IPS DF 6.9 (cell line): ENCODE measurements around the gene ALX4.

Experiments
- DNase-seq: peaks from one replicate; pipeline ENCODE4 v3.0.0-alpha.2; 2013; ENCODE audit warnings: low read depth, low spot score
- H3K27ac ChIP-seq: one replicate; pipeline ENCODE4 v1.5.1; 2013; ENCODE audit warnings: low read length, control low read depth
- H3K27me3 ChIP-seq: 2 replicates; pipeline ENCODE4 v1.6.1; 2013; ENCODE audit warnings: mild to moderate bottlenecking, low read length; ENCODE audit not compliant: control insufficient read depth, insufficient read depth
- H3K36me3 ChIP-seq: 2 replicates; pipeline ENCODE4 v1.6.1; 2013; ENCODE audit warnings: low read length; ENCODE audit not compliant: control insufficient read depth, insufficient read depth
- H3K4me1 ChIP-seq: 2 replicates; pipeline ENCODE4 v1.6.1; 2013; ENCODE audit warnings: low read length; ENCODE audit not compliant: control insufficient read depth, insufficient read depth
- H3K4me3 ChIP-seq: 2 replicates; pipeline ENCODE4 v1.5.1; 2013; ENCODE audit warnings: mild to moderate bottlenecking, low read length
- H3K9me3 ChIP-seq: 2 replicates; pipeline ENCODE4 v1.6.1; 2013; ENCODE audit warnings: low read length, inconsistent platforms; ENCODE audit not compliant: control insufficient read depth, insufficient read depth
- WGBS: extraction: QIAGEN DNeasy Blood & Tissue Kit; methylation state at CpG from one replicate; pipeline ENCODE4 v1.1.7; 2013; ENCODE audit warnings: mixed read lengths, missing lambda C conversion rate; ENCODE audit not compliant: insufficient read length, insufficient coverage; 5-methylcytosine and 5-hydroxymethylcytosine counted together

Gene ALX4

DNA sequence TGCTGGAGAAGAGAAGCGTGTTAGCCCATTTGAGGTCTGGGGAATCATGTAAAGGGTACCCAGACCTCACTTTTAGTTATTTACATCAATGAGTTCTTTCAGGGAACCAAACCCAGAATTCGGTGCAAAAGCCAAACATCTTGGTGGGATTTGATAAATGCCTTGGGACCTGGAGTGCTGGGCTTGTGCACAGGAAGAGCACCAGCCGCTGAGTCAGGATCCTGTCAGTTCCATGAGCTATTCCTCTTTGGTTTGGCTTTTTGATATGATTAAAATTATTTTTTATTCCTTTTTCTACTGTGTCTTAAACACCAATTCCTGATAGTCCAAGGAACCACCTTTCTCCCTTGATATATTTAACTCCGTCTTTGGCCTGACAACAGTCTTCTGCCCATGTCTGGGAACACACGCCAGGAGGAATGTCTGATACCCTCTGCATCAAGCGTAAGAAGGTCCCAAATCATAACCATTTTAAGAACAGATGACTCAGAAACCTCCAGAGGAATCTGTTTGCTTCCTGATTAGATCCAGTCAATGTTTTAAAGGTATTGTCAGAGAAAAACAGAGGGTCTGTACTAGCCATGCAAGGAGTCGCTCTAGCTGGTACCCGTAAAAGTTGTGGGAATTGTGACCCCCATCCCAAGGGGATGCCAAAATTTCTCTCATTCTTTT is 65.2 kb downstream of the ALX4 start:
- no peaks in the 10 kb centered on the region for H3K27me3 ChIP-seq
- no peaks in the 10 kb centered on the region for H3K36me3 ChIP-seq
- no peak overlapping the region for H3K4me3 ChIP-seq
- no peak overlapping the region for H3K27ac ChIP-seq
- DNase-seq, result no peak
- peaks cover 7% of the 10 kb centered on the region for H3K4me1 ChIP-seq
- no peaks in the 10 kb centered on the region for H3K9me3 ChIP-seq
- no CpG with 5 or more reads among the region's 8 CpGs for WGBS

DNA sequence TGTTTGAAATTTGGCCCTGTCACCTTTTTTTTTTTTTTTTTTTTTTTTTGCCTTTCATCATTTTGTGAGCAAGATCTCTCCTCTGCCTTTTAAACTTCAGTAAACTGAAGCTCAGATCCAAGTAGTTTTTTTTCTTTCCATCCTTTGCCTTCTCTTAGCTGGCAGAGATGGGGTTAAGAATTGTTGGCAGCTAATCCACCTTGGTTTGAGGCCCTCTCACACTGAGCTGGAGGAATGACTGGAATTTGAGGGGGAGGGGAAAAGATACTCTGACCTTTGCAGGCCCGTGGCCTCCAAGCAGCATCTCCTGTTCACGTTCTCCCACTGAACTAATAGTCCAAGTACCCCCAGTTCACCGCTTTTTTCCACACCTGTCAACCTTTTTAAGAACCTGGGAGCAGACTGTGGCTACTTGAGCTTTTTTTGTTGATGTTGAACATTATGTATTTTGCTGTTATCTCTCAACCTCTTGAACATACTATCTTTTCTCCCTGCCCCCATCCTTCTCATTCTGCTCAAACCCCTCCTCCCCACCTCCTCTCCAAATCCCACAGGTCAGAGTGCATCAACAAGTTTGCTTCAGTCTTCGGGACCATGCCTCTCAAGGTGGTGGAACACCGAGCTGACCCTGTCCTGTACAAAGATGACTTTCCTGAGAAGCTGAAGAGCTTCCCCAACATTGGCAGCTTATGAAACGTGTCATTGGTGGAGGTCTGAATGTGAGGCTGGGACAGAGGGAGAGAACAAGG is 66.2 kb downstream of the ALX4 start:
- H3K36me3 ChIP-seq, result no peaks in the 10 kb centered on the region
- no peaks in the 10 kb centered on the region for H3K27me3 ChIP-seq
- WGBS, result no CpG with 5 or more reads among the region's 6 CpGs
- H3K4me1 ChIP-seq, result peaks cover 7% of the 10 kb centered on the region
- peak; percentile 80 for DNase-seq
- H3K27ac ChIP-seq, result no peak overlapping the region
- no peaks in the 10 kb centered on the region for H3K9me3 ChIP-seq
- H3K4me3 ChIP-seq, result no peak overlapping the region

DNA sequence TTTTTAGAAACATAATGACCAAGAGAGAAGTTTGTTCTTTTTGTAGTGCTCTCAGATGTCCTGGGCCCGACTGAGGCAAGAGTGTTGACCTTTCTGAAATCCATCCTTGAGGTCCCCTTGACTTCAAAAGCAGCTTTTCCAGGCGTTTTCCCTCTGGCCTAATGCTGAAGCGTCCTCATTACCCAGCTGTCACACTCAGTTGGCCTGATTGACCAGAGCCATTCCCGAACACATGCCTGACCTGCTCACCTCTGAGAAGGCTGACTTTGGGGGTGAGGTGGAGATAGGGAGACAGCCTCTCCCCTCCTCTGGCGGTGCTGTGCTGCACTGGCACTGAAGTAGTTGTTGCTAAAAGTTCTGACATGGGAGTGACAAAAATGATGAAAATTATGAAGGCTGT is 66.9 kb downstream of the ALX4 start:
- H3K4me1 ChIP-seq, result peaks cover 7% of the 10 kb centered on the region
- H3K4me3 ChIP-seq, result no peak overlapping the region
- no CpG with 5 or more reads among the region's 5 CpGs for WGBS
- H3K27me3 ChIP-seq, result no peaks in the 10 kb centered on the region
- no peaks in the 10 kb centered on the region for H3K9me3 ChIP-seq
- no peaks in the 10 kb centered on the region for H3K36me3 ChIP-seq
- no peak for DNase-seq
- H3K27ac ChIP-seq, result no peak overlapping the region

DNA sequence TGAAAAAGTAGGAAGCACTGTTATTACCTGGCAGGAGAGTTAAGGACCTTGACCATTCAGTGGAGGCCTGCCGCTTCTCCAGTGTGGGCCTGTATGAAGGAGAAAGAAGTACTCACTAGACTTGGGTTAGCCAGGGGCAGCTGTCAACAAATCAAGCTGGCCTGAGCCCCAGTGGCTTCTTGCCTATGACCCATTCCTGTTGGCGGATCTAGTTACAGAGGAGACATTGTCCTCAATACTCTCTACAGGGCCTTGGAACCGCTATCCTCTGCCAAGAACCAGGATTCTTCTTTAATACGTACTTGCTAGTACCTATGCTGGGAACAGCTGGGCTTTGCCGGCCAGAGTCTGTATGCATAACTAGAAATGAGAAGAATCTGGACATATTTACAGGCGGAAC is 68.1 kb downstream of the ALX4 start:
- DNase-seq, result no peak
- H3K27me3 ChIP-seq, result no peaks in the 10 kb centered on the region
- no peak overlapping the region for H3K27ac ChIP-seq
- H3K4me3 ChIP-seq, result no peak overlapping the region
- H3K9me3 ChIP-seq, result no peaks in the 10 kb centered on the region
- WGBS, result no CpG with 5 or more reads among the region's 6 CpGs
- H3K36me3 ChIP-seq, result no peaks in the 10 kb centered on the region
- peaks cover 7% of the 10 kb centered on the region for H3K4me1 ChIP-seq

DNA sequence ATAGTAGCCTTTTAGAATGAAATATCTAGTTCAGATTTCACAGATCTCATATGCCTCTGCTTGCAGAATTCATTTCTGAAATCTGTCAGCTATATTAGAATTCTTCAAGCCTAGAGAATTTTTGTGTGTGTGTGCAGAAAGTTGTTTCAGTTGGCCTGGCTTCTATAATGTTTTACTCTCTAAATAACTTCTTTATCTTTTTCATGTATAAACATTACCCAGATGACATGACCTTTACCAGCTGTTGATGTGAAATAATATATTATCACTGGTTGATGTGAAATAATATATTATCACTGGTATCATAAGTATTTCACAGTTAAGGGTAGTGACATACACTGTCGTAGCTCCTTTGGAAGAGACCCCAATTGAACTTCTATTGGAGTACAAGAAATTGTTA is 72.8 kb downstream of the ALX4 start:
- no peaks in the 10 kb centered on the region for H3K27me3 ChIP-seq
- no peaks in the 10 kb centered on the region for H3K4me1 ChIP-seq
- no peaks in the 10 kb centered on the region for H3K36me3 ChIP-seq
- no peak overlapping the region for H3K27ac ChIP-seq
- no CpG with 5 or more reads among the region's 1 CpG for WGBS
- no peaks in the 10 kb centered on the region for H3K9me3 ChIP-seq
- H3K4me3 ChIP-seq, result no peak overlapping the region
- DNase-seq, result no peak

DNA sequence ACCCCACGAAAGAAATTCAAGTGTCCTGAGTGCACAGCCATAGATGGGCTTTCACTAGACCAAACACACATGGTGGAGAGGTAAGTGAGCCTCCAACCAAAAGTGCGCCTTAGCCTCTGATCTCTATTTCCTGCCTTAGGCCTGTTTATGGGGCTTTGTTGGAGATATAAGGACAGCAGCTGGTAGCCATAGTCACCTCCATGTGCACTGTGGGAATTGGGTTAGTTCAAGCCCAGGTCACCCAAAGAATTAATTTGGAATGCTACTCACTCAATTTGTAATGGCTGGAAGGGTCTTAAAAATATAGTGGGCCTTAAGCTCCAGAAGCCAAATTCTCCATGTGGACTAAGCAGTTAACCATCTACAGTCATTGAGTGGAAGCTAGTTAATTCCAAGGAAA is 73.6 kb downstream of the ALX4 start:
- Histone ChIP-seq H3K4me1 (no peaks in the 10 kb centered on the region), H3K27me3 (no peaks in the 10 kb centered on the region), H3K4me3 (no peak overlapping the region), H3K27ac (no peak overlapping the region), H3K9me3 (no peaks in the 10 kb centered on the region), H3K36me3 (no peaks in the 10 kb centered on the region)
- WGBS, result no CpG with 5 or more reads among the region's 2 CpGs
- DNase-seq, result no peak

DNA sequence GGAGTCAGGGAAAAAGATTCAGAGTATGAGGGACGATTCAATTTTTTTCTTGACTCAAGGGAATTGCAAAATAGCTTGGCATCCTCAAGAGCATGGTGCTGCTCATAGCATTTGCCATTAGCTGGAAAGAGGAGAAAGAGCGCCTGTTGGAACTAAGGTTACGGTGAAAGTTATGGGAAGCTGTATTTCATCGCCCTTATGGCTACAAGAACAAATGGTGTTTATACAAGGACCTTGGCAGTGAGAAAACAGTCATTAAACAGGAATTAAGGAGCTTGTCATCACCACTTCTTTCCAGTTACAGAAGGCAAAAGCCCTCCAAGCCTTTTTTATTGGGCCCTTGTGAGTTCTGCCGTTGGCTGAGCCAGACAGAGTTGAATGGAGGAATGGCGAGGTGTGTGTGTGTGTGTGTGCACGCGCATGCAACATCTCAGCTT is 74.2 kb downstream of the ALX4 start:
- no peaks in the 10 kb centered on the region for H3K9me3 ChIP-seq
- no peak overlapping the region for H3K4me3 ChIP-seq
- no peak for DNase-seq
- no peak overlapping the region for H3K27ac ChIP-seq
- no peaks in the 10 kb centered on the region for H3K4me1 ChIP-seq
- H3K27me3 ChIP-seq, result no peaks in the 10 kb centered on the region
- WGBS, result no CpG with 5 or more reads among the region's 8 CpGs
- H3K36me3 ChIP-seq, result no peaks in the 10 kb centered on the region

DNA sequence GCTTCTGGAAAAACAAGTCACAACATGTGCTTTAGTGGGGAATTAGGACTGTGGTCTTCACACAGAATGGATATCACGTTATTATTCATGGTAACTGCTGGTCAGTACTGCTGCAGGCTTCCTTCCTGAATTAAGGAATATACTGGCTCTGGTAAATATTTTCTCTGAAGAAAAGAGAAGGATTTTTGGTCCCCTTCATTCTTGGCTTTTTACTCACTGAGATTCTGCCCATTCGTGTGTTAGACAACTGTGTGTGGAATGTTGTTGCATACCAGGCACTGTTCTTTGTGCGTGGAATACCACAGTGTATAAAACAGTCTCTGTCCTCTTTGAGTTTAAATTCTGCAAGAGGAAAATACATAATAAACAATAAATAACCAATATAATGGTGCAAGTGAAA is 80.3 kb downstream of the ALX4 start:
- no peaks in the 10 kb centered on the region for H3K27me3 ChIP-seq
- no peaks in the 10 kb centered on the region for H3K36me3 ChIP-seq
- H3K9me3 ChIP-seq, result no peaks in the 10 kb centered on the region
- WGBS, result no CpG with 5 or more reads among the region's 3 CpGs
- no peak overlapping the region for H3K4me3 ChIP-seq
- no peak for DNase-seq
- no peaks in the 10 kb centered on the region for H3K4me1 ChIP-seq
- no peak overlapping the region for H3K27ac ChIP-seq

DNA sequence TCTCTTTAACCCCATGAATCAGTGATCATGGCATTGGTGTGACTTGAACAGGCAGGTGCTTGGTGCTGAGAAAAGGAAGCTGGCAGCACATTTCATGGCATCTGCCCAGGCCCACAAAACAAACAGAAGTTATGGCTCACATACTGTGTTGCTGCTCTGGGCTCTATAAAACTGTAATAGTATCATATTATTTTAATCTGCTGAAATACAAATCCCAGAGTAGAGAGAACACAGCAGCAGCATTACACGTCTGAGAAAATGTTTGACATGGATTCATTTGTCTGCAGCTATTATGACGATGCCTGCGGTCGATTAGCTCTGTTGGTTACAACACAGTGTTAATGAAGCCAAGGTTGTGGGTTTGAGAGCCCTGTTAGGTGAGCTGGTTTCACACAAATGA is 80.8 kb downstream of the ALX4 start:
- H3K27ac ChIP-seq, result no peak overlapping the region
- DNase-seq, result no peak
- H3K4me1 ChIP-seq, result no peaks in the 10 kb centered on the region
- H3K9me3 ChIP-seq, result no peaks in the 10 kb centered on the region
- WGBS, result no CpG with 5 or more reads among the region's 4 CpGs
- H3K36me3 ChIP-seq, result no peaks in the 10 kb centered on the region
- H3K4me3 ChIP-seq, result no peak overlapping the region
- no peaks in the 10 kb centered on the region for H3K27me3 ChIP-seq

DNA sequence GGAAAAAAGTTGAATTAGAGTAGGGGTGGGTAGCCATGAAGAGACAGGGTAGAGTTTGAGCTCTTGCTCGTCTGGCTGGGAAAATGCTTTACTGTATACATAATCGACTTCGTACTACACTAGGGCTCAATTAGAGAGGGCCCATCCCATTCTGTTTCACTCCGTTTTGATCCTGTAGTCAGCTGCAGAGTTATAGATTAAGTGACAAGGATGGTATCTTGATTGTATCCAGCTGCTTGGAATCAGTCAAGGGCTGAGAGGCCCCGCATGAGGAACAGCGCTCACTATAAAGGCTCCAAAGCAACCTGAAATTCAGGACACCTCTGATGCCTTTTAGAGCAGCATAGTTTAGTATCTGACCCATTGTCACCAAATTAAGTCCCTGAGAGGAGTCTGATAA is 81.6 kb downstream of the ALX4 start:
- no peak for DNase-seq
- no CpG with 5 or more reads among the region's 6 CpGs for WGBS
- H3K27ac ChIP-seq, result no peak overlapping the region
- H3K4me1 ChIP-seq, result no peaks in the 10 kb centered on the region
- H3K4me3 ChIP-seq, result no peak overlapping the region
- H3K36me3 ChIP-seq, result no peaks in the 10 kb centered on the region
- H3K9me3 ChIP-seq, result no peaks in the 10 kb centered on the region
- H3K27me3 ChIP-seq, result no peaks in the 10 kb centered on the region

DNA sequence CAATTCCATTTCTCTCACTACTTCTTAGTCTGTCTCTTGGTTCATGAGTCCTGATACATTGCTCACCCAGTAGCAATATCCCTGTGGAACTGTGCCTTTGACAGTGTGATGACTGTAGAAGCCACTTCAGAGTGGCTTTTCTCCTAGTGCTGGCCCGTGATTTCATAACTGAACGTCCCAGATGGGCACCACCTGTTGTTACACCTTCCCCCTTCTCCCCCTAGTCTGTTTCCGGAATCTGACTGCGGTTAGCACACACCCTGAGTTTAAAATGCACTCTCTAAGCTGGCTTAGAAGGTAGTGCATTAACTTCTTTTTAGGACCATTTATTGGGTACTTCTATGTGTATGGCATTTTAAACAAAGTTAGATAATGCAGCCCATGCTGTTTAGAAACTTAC is 83.0 kb downstream of the ALX4 start:
- no peak for DNase-seq
- no CpG with 5 or more reads among the region's 4 CpGs for WGBS
- H3K27me3 ChIP-seq, result no peaks in the 10 kb centered on the region
- H3K36me3 ChIP-seq, result no peaks in the 10 kb centered on the region
- no peaks in the 10 kb centered on the region for H3K4me1 ChIP-seq
- no peak overlapping the region for H3K4me3 ChIP-seq
- no peak overlapping the region for H3K27ac ChIP-seq
- H3K9me3 ChIP-seq, result no peaks in the 10 kb centered on the region
